Measurements from ENCODE around the gene ACTR3.

Gene ACTR3

DNA sequence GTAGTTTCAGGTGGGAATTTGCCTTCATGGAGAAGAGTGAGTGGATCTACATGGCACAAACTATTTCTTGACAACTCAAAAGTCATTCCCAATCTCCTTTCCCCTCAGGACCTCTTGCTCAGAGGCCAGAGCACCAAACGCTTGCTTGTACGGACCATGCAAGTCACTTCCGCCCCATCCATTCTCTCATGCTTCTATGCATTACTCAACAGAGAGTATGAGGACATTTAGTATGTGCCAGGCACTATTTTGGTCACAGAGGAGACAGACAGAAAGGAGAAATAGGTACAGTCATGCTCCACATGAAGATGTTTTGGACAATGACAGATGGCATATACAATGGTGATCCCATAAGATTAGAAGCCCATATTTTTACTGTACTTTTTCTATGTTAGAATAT, 117.5 kb downstream of the ACTR3 start:
- Histone ChIP-seq H4K20me1 (ENCODE audit: insufficient read depth) (no peaks in the 10 kb centered on the region), H3K27ac (no peak overlapping the region), H3K4me3 (IDR thresholded peaks at IDR 0.05; ENCODE audit: insufficient read depth, low read depth, low read length) (no peak overlapping the region), H3K9ac (no peak overlapping the region), H3K27me3 (ENCODE audit: insufficient read depth, low read depth) (no peaks in the 10 kb centered on the region), H3K79me2 (ENCODE audit: insufficient read depth, low read depth) (no peaks in the 10 kb centered on the region), H3K36me3 (ENCODE audit: insufficient read depth) (no peaks in the 10 kb centered on the region), H3K4me2 (no peak overlapping the region), H3K4me1 (ENCODE audit: low read depth, poor library complexity, severe bottlenecking) (no peaks in the 10 kb centered on the region), H2AFZ (ENCODE audit: low read depth) (no peak overlapping the region)
- TF ChIP-seq, protein P1, sequence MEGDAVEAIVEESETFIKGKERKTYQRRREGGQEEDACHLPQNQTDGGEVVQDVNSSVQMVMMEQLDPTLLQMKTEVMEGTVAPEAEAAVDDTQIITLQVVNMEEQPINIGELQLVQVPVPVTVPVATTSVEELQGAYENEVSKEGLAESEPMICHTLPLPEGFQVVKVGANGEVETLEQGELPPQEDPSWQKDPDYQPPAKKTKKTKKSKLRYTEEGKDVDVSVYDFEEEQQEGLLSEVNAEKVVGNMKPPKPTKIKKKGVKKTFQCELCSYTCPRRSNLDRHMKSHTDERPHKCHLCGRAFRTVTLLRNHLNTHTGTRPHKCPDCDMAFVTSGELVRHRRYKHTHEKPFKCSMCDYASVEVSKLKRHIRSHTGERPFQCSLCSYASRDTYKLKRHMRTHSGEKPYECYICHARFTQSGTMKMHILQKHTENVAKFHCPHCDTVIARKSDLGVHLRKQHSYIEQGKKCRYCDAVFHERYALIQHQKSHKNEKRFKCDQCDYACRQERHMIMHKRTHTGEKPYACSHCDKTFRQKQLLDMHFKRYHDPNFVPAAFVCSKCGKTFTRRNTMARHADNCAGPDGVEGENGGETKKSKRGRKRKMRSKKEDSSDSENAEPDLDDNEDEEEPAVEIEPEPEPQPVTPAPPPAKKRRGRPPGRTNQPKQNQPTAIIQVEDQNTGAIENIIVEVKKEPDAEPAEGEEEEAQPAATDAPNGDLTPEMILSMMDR (conservative IDR thresholded peaks at IDR 0.05; ENCODE audit: low read depth, low read length) = no peak

DNA sequence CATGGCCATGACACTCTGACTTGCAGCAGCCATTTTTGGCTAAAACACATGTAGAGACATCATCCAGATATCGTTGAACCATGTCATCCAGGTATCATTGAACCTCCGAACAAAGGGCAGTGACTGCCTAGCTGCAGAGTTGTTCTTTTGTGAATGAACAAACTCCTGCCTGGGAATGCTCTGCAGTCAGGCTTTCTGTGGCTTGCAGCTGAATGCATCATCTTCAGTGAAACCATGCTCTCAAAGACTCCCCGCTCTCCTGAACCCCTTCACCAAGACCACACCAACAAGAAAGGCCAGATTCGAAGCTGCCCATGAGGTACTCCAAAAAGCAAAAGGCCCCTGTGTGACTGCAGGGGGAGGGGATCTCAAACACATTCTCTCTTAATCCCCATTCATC, 118.8 kb downstream of the ACTR3 start:
- H3K4me2 ChIP-seq = no peak overlapping the region
- TF ChIP-seq, protein P1 (conservative IDR thresholded peaks at IDR 0.05; ENCODE audit: low read depth, low read length) = no peak
- H3K4me3 ChIP-seq (IDR thresholded peaks at IDR 0.05; ENCODE audit: insufficient read depth, low read depth, low read length) = no peak overlapping the region
- no peaks in the 10 kb centered on the region for H3K36me3 ChIP-seq (ENCODE audit: insufficient read depth)
- no peak overlapping the region for H3K27ac ChIP-seq
- no peaks in the 10 kb centered on the region for H3K4me1 ChIP-seq (ENCODE audit: low read depth, poor library complexity, severe bottlenecking)
- no peak overlapping the region for H3K9ac ChIP-seq
- no peaks in the 10 kb centered on the region for H4K20me1 ChIP-seq (ENCODE audit: insufficient read depth)
- H3K79me2 ChIP-seq (ENCODE audit: insufficient read depth, low read depth) = no peaks in the 10 kb centered on the region
- no peak overlapping the region for H2AFZ ChIP-seq (ENCODE audit: low read depth)
- no peaks in the 10 kb centered on the region for H3K27me3 ChIP-seq (ENCODE audit: insufficient read depth, low read depth)

DNA sequence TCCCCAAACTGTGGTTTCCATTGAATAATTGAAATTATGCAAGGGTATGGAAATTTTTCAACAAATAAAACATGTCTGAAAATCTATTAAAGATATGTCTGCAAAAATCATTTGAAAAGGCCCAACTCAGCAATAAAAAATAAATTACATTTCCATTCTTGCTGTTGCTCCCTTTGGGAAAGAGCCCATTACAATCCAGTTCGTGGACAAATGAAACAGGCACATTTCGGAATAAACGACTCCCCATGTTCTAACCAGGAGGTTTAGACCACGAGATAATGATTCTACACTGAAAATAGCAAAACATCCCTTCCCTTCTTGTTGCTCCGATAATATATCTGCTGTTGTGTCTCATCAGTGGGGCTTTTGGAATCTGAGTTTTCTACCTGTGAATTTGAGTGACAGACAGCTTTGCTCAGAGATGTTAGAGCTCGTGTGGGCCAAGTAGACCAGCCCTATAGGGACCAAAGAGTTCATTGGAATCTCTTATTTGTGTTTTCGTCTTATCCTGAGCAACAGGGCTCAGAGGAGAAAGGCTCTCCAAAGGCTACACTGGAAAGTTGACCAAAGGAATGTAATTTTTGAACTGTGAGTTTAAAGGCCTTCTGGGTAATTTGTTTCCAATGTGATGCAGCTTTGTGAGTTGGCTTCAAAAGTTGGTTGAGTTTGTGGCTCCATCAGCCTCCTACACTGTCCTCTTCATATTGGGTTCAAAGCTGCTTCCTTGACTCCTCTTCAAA, 119.5 kb downstream of the ACTR3 start:
- TF ChIP-seq, protein P1 (conservative IDR thresholded peaks at IDR 0.05; ENCODE audit: low read depth, low read length) = no peak
- Histone ChIP-seq H4K20me1 (ENCODE audit: insufficient read depth) (no peaks in the 10 kb centered on the region), H3K9ac (no peak overlapping the region), H3K79me2 (ENCODE audit: insufficient read depth, low read depth) (no peaks in the 10 kb centered on the region), H2AFZ (ENCODE audit: low read depth) (no peak overlapping the region), H3K4me2 (no peak overlapping the region), H3K36me3 (ENCODE audit: insufficient read depth) (no peaks in the 10 kb centered on the region), H3K27me3 (ENCODE audit: insufficient read depth, low read depth) (no peaks in the 10 kb centered on the region), H3K4me1 (ENCODE audit: low read depth, poor library complexity, severe bottlenecking) (no peaks in the 10 kb centered on the region), H3K27ac (no peak overlapping the region), H3K4me3 (IDR thresholded peaks at IDR 0.05; ENCODE audit: insufficient read depth, low read depth, low read length) (no peak overlapping the region)

DNA sequence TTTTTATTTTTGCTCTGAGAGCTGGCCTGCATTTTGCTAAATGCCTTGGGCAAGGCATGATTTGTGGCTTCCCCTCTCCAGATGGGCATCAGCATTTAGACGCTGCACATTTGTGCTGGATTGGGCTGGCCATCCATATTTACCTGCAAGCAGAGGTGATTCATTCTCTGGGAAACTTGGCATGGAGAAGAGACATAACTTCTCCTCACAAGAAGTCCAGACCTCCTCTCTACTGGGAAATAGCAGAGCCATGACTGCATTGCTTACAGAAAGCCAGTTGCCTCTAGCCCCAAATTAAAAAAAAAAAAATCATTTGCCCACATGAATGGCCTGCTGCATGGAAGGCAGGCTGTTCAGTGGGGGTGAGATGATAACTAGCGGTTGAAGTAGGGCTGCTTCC, 120.1 kb downstream of the ACTR3 start:
- Histone ChIP-seq H3K36me3 (ENCODE audit: insufficient read depth) (no peaks in the 10 kb centered on the region), H3K27me3 (ENCODE audit: insufficient read depth, low read depth) (no peaks in the 10 kb centered on the region), H3K4me2 (no peak overlapping the region), H3K9ac (no peak overlapping the region), H4K20me1 (ENCODE audit: insufficient read depth) (no peaks in the 10 kb centered on the region), H3K27ac (no peak overlapping the region), H2AFZ (ENCODE audit: low read depth) (no peak overlapping the region), H3K4me3 (IDR thresholded peaks at IDR 0.05; ENCODE audit: insufficient read depth, low read depth, low read length) (no peak overlapping the region), H3K4me1 (ENCODE audit: low read depth, poor library complexity, severe bottlenecking) (no peaks in the 10 kb centered on the region), H3K79me2 (ENCODE audit: insufficient read depth, low read depth) (no peaks in the 10 kb centered on the region)
- TF ChIP-seq, protein P1 (conservative IDR thresholded peaks at IDR 0.05; ENCODE audit: low read depth, low read length) = no peak

Measured in KMS-11 (cell line).